Left renal cortex interstitium (tissue), 4 donors: ENCODE measurements around the gene ADAMTSL1. TPM values are rescaled to one million over a fixed set of nuclear protein-coding genes. Genes with fewer than 3 reads are reported as not detected.

Experiments
- DNase-seq, 4 donors: peaks; one replicate each; pipeline ENCODE4 v3.0.0-alpha.2; 2013; ENCODE audit warnings: low read depth in 4 of 4, low spot score in 2 of 4, missing footprints in 1 of 4
- polyA plus RNA-seq, 4 donors: library from polyadenylated mRNA; unstranded; fragments of 120-200 nt; gene quantifications; one replicate each; pipeline ENCODE4 v1.2.1, GENCODE V29; 2013; ENCODE audit not compliant: insufficient read length in 4 of 4

The ADAMTSL1 gene
- polyA plus RNA-seq, 4 donors: 9.6 to 18.9 (median 16.3) TPM

GRCh38 chr9:18459962-18460584 lies 13.9 kb upstream of the ADAMTSL1 start:
- DNase-seq: no peak

- DNase-seq: no peak
Observed at GRCh38 chr9:18461496-18461895, 12.5 kb upstream of the ADAMTSL1 start.

GRCh38 chr9:18463991-18464390 lies 10.0 kb upstream of the ADAMTSL1 start:
- DNase-seq: no peak

GRCh38 chr9:18466101-18466500 lies 7.9 kb upstream of the ADAMTSL1 start:
- no peak for DNase-seq

- no peak for DNase-seq
Observed at GRCh38 chr9:18467696-18468095, 6.3 kb upstream of the ADAMTSL1 start.

- DNase-seq: no peak
Observed at GRCh38 chr9:18472435-18472834, 1.5 kb upstream of the ADAMTSL1 start.

- no peak for DNase-seq
Observed at GRCh38 chr9:18472841-18473251, 1.1 kb upstream of the ADAMTSL1 start.

- no peak for DNase-seq
Observed at GRCh38 chr9:18474783-18475182, 830 bp downstream of the ADAMTSL1 start.

- no peak for DNase-seq
Observed at GRCh38 chr9:18477121-18477660, 3.2 kb downstream of the ADAMTSL1 start.

- DNase-seq: no peak
Observed at GRCh38 chr9:18477719-18478118, 3.8 kb downstream of the ADAMTSL1 start.

- no peak for DNase-seq
Observed at GRCh38 chr9:18478501-18479361, 4.8 kb downstream of the ADAMTSL1 start.

- no peak for DNase-seq
Observed at GRCh38 chr9:18479405-18479804, 5.5 kb downstream of the ADAMTSL1 start.

- DNase-seq: no peak
Observed at GRCh38 chr9:18480662-18481093, 6.7 kb downstream of the ADAMTSL1 start.

- no peak for DNase-seq
Observed at GRCh38 chr9:18482371-18482770, 8.4 kb downstream of the ADAMTSL1 start.

- no peak for DNase-seq
Observed at GRCh38 chr9:18485714-18486113, 11.8 kb downstream of the ADAMTSL1 start.

- no peak for DNase-seq
Observed at GRCh38 chr9:18487611-18488010, 13.7 kb downstream of the ADAMTSL1 start.

GRCh38 chr9:18488886-18489285 lies 14.9 kb downstream of the ADAMTSL1 start:
- DNase-seq: no peak

GRCh38 chr9:18489861-18490260 lies 15.9 kb downstream of the ADAMTSL1 start:
- no peak for DNase-seq

GRCh38 chr9:18490641-18491370 lies 16.9 kb downstream of the ADAMTSL1 start:
- DNase-seq: no peak

GRCh38 chr9:18492612-18493011 lies 18.7 kb downstream of the ADAMTSL1 start:
- no peak for DNase-seq

- no peak for DNase-seq
Observed at GRCh38 chr9:18493451-18493993, 19.6 kb downstream of the ADAMTSL1 start.
